ENCODE data around the gene ATP8B3. TPM values are rescaled to one million over a fixed set of nuclear protein-coding genes. Genes with fewer than 3 reads are reported as not detected.

The ATP8B3 gene
- total RNA-seq, 2 donors from 2014 or later: 0.51 to 0.74 TPM

- Histone ChIP-seq H3K36me3 (no peaks in the 10 kb centered on the region), H3K27me3 (peaks cover 19 to 49% of the 10 kb centered on the region in 2 donors), H3K4me3 (no peak overlapping the region), H3K27ac (no peak overlapping the region), H3K9me3 (peaks cover 10 to 29% of the 10 kb centered on the region in 2 donors), H3K4me1 (peaks cover 0 to 12% of the 10 kb centered on the region in 2 donors)
- DNase-seq (ENCODE audit: low spot score): no peak
- TF ChIP-seq, protein P1, sequence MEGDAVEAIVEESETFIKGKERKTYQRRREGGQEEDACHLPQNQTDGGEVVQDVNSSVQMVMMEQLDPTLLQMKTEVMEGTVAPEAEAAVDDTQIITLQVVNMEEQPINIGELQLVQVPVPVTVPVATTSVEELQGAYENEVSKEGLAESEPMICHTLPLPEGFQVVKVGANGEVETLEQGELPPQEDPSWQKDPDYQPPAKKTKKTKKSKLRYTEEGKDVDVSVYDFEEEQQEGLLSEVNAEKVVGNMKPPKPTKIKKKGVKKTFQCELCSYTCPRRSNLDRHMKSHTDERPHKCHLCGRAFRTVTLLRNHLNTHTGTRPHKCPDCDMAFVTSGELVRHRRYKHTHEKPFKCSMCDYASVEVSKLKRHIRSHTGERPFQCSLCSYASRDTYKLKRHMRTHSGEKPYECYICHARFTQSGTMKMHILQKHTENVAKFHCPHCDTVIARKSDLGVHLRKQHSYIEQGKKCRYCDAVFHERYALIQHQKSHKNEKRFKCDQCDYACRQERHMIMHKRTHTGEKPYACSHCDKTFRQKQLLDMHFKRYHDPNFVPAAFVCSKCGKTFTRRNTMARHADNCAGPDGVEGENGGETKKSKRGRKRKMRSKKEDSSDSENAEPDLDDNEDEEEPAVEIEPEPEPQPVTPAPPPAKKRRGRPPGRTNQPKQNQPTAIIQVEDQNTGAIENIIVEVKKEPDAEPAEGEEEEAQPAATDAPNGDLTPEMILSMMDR (IDR thresholded peaks at IDR 0.05): no peak
Measured at GRCh38 chr19:1770866-1771576, 41.1 kb downstream of the ATP8B3 start.

DNA sequence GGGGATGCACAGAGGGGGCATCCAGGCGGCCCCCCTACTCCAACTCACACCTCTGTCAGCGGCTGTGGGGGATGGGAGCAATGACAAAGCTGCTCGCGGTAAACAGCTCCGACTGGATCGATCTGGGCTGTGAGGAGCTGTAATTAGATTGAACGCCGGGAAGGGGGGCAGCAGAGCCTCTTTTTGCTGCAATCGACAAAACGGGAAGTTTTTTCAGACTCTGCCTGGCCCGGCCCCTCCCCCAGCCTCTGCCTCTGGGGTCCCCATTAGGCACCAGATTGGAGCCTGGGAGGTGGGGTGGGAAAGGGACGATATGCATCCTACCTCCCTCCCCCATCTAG lies 42.5 kb downstream of the ATP8B3 start:
- Histone ChIP-seq H3K4me3 (no peak overlapping the region), H3K27me3 (peaks cover 10 to 36% of the 10 kb centered on the region in 2 donors), H3K36me3 (no peaks in the 10 kb centered on the region), H3K9me3 (peaks cover 10 to 20% of the 10 kb centered on the region in 2 donors), H3K27ac (no peak overlapping the region), H3K4me1 (peaks cover 0 to 5% of the 10 kb centered on the region in 2 donors)
- TF ChIP-seq, protein P1 (IDR thresholded peaks at IDR 0.05): no peak
- no peak for DNase-seq (ENCODE audit: low spot score)

- peaks cover 10 to 19% of the 10 kb centered on the region in 2 donors for H3K9me3 ChIP-seq
- no peak for DNase-seq (ENCODE audit: low spot score)
- H3K4me3 ChIP-seq: no peak overlapping the region
- H3K27me3 ChIP-seq: peaks cover 7 to 36% of the 10 kb centered on the region in 2 donors
- TF ChIP-seq, protein P1 (IDR thresholded peaks at IDR 0.05): no peak
- peaks cover 0 to 5% of the 10 kb centered on the region in 2 donors for H3K4me1 ChIP-seq
- no peak overlapping the region for H3K27ac ChIP-seq
- H3K36me3 ChIP-seq: no peaks in the 10 kb centered on the region
Measured at GRCh38 chr19:1768918-1769644, 43.0 kb downstream of the ATP8B3 start.

DNA sequence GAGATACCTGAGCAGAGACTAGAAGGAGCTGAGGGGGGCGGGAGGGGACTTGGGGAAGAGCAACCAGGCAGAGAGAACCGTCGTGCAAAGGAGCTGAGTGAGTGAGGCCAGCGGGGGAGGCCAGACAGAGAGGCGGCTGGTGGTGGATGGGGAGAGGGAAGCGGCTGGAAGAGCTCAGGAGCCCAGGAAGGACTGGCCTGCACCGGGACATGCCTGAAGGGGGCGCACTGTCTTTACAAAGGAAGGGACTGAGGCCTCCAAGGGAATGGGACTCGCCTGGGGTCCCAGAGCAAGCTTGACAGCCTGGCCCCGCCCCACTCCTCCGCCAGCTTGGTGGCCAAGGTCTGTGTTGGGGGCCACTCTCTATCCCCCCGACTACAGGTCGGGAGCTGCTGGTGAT lies 43.8 kb downstream of the ATP8B3 start:
- Histone ChIP-seq H3K36me3 (no peaks in the 10 kb centered on the region), H3K4me1 (peaks cover 0 to 5% of the 10 kb centered on the region in 2 donors), H3K27me3 (peaks cover 10 to 30% of the 10 kb centered on the region in 2 donors), H3K9me3 (peaks cover 10 to 19% of the 10 kb centered on the region in 2 donors), H3K4me3 (no peak overlapping the region), H3K27ac (no peak overlapping the region)
- TF ChIP-seq, protein P1 (IDR thresholded peaks at IDR 0.05): no peak
- DNase-seq (ENCODE audit: low spot score): no peak

GRCh38 chr19:1767464-1767933 lies 44.6 kb downstream of the ATP8B3 start:
- H3K9me3 ChIP-seq: peaks cover 10 to 19% of the 10 kb centered on the region in 2 donors
- TF ChIP-seq, protein P1 (IDR thresholded peaks at IDR 0.05): peak; percentile 84 to 97
- H3K27me3 ChIP-seq: peaks cover 15 to 32% of the 10 kb centered on the region in 2 donors
- peaks cover 0 to 5% of the 10 kb centered on the region in 2 donors for H3K4me1 ChIP-seq
- H3K4me3 ChIP-seq: no peak overlapping the region
- H3K27ac ChIP-seq: no peak overlapping the region
- H3K36me3 ChIP-seq: no peaks in the 10 kb centered on the region
- DNase-seq (ENCODE audit: low spot score): no peak
